ENCODE measurements around the gene CLDN20. TPM values are rescaled to one million over a fixed set of nuclear protein-coding genes. Genes with fewer than 3 reads are reported as not detected.
"Not testable (repeated sequence)": the region's sequence is repeated elsewhere in the genome, so short reads cannot be mapped to it uniquely, and the experiment has no call there.

Gene CLDN20
- polyA plus RNA-seq, 1 donor: 0.76 TPM

- DNase-seq (ENCODE audit: low read depth): no peak
Observed at GRCh38 chr6:155310596-155310995, 46.8 kb downstream of the CLDN20 start.

GRCh38 chr6:155311086-155311485 is 47.3 kb downstream of the CLDN20 start:
- DNase-seq (ENCODE audit: low read depth): no peak

DNA sequence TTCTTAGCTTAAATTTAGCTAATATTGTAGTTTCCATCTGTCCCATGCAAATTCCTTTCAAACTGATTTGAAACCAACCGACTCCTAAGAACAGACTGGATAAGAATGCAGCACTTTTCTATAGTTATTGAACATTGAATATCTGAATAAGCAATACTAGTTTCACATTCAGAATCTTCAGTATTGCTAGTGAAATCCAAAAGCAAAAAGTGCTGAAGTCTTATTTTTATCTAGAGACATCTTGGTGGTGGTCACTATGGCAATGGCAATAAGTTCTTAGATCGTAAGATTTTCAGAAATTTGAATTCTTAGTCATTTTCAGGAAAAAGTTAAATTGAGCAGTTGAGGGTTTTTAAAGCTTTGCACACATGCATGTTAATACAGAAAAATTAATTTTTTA is 47.8 kb downstream of the CLDN20 start:
- DNase-seq (ENCODE audit: low read depth): no peak

DNA sequence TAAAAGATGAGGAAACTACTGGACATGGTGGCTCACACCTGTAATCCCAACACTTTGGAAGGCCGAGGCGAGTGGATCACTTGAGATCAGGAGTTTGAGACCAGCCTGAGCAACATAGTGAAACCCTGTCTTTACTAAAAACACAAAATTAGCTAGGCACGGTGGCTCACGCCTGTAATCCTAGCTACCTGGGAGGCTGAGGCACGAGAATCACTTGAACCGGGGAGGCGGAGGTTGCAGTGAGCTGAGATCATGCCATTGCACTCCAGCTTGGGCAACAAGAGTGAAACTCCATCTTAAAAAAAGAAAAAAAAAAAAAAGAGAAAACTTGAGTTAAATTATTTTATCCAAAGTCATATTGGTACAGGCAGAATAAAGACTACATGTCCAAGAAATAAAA is 49.1 kb downstream of the CLDN20 start:
- not testable (repeated sequence) for DNase-seq (ENCODE audit: low read depth)

DNA sequence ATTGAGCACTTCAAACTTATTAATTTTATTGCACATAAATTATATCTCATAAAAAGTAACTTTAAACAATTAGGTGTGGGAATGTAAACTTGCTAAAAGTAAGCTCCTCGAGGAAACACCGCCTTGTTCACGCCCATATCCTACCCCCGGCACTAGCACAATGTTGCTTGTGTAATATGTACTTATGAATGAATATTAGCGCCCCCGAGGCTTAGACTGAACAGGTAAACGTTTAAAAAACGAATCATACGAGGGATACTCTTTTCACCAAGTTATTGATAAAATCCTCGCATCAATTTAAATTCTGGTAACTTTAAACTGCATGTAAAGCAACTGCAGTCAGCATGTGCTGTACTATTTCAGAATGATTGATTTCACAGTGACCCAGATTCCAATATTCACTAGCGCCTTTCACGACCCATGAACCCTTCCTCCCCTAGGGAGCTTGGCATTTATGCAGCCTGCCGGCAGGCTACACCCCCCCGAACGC is 49.8 kb downstream of the CLDN20 start:
- no peak for DNase-seq (ENCODE audit: low read depth)

GRCh38 chr6:155314092-155314772 is 50.4 kb downstream of the CLDN20 start, which contains the start of gene TFB1M:
TFB1M (minus strand) TSS chr6:155314484; CDS start chr6:155314428, 56 bp downstream.
- peak; percentile 95 for DNase-seq (ENCODE audit: low read depth)

GRCh38 chr6:155314773-155315515 is 51.1 kb downstream of the CLDN20 start:
- peak; percentile 8 for DNase-seq (ENCODE audit: low read depth)

GRCh38 chr6:155315516-155315871 is 51.7 kb downstream of the CLDN20 start:
- DNase-seq (ENCODE audit: low read depth): no peak

DNA sequence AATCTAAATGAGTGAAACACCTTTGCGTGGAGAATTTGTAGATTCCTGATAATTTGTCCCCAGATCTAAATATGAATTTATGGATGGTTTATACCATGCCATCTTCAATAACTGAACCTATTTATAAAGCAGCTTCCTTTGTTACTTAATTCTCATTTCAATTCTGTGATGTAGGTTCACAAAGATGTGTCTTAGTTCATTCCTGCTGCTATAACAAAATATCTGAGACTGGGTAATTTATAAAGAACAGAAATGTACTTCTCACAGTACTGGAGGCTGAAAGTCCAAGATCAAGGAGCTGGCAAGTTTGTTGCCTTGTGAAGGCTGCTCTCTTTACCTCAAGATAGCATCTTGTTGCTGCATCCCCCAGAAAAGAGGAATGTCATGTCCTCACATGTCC is 52.6 kb downstream of the CLDN20 start:
- DNase-seq (ENCODE audit: low read depth): no peak

GRCh38 chr6:155317186-155317585 is 53.4 kb downstream of the CLDN20 start:
- no peak for DNase-seq (ENCODE audit: low read depth)

DNA sequence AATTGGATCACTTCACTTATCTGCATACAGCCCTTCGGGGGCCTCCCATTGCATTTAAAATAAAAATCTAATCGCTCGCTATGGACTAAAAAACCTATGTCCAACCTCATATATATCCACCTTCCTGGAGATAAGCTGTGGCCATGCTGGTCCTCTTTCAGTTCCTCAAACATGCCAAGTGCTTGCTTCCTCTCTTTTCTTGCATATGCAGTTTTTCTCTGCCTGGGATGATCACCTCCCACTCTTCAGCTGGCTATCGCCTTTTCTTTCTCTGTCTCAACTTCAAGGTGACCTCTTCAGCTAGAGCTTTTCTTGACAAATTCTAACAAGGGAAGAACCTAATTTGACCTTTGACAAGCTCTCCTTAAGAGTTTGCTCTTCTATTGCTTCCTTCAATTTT is 56.1 kb downstream of the CLDN20 start:
- no peak for DNase-seq (ENCODE audit: low read depth)

DNA sequence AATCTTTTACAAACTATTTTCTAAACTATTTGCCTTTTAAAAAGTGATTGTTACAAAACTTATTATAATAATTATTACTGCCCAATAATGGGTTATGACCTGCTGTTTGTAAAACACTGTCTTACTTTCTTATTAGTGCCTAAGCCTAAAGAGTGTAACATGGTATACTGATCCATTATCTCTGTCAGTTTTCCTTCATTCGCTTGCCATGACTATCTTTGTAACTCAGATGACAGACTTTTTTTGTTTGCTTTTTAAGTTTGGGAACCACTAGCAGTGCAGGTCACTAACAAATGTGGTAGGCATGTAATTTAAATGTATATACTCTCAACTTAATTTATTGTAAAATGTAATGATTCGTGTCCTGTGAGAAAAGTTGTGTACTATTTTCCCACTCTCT is 60.4 kb downstream of the CLDN20 start:
- DNase-seq (ENCODE audit: low read depth): no peak

DNA sequence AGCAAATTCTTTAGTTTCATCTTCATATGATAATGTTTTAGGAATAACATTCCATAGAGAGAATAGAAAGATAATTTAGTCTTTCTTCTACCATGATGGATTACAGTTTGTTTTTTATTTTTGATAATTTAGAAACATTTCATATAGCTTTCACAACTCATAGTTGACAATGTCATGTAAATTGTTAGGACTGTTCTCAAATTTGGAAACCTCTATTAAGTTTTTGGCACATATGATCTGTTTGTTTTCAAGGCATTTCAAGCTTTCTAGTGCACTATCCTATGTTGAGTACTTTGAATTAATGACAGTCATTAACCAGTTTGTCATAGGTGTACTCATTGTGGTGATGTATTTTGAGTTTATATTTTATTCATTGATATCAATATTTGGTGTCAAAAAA is 61.2 kb downstream of the CLDN20 start:
- DNase-seq (ENCODE audit: low read depth): no peak

GRCh38 chr6:155325700-155326516 is 62.1 kb downstream of the CLDN20 start:
- no peak for DNase-seq (ENCODE audit: low read depth)

Other genes starting within 250 kb of the CLDN20 start
- 14.3 TPM for gene TFB1M, start 50.5 kb downstream of the CLDN20 start, polyA plus RNA-seq (ENCODE audit: insufficient read length)
- gene NOX3, start 191.8 kb downstream of the CLDN20 start, polyA plus RNA-seq (ENCODE audit: insufficient read length): not detected

Data from forelimb muscle (tissue), 1 donor.